ENCODE data around the gene PCP2. TPM values are rescaled to one million over a fixed set of nuclear protein-coding genes. Genes with fewer than 3 reads are reported as not detected.
A peak's percentile ranks its signal among the peaks of the same experiment; 100 is the strongest.

Gene PCP2
- total and polyA plus RNA-seq, 2 of the 8 experiments (the other 6 are each of a cell fraction or from before 2014, with no cell fraction given) = not detected

- no peak overlapping the region for H4K91ac ChIP-seq (replicated peaks; ENCODE audit: insufficient read length, low read length)
- H4K5ac ChIP-seq (ENCODE audit: insufficient read length, low read depth, low read length) = no peak overlapping the region
- H3K27ac ChIP-seq (ENCODE audit: low read depth, low read length) = no peak overlapping the region
- H3K18ac ChIP-seq (ENCODE audit: extremely low read depth, low read length) = no peak overlapping the region
- peak overlapping the region; percentile 86; a peak in 1 of 4 replicates for H3K4me2 ChIP-seq (ENCODE audit: insufficient read depth in 1 of 2, low read depth in 2 of 2, low read length in 2 of 2)
- H3K23me2 ChIP-seq (ENCODE audit: low read depth, low read length) = peaks cover 11% of the 10 kb centered on the region; the same call in 1 of the 2 replicates
- H2BK120ac ChIP-seq (replicated peaks; ENCODE audit: low read depth, low read length) = no peak overlapping the region
- H2AK5ac ChIP-seq (ENCODE audit: low read depth, low read length) = no peak overlapping the region
- FAIRE-seq = no peak
- peak overlapping the region in 1 of 4 experiments; percentile 18; a peak in 1 of 7 replicates for H3K9ac ChIP-seq (replicated peaks in 1 of 4; ENCODE audit: extremely low read depth in 1 of 4, low read depth in 3 of 4, low read length in 3 of 4)
- no peak overlapping the region for H3K23ac ChIP-seq (ENCODE audit: insufficient read length)
- H2BK20ac ChIP-seq (ENCODE audit: low read length) = no peak overlapping the region
- H4K8ac ChIP-seq (ENCODE audit: extremely low read depth, insufficient read depth, low read length) = no peak overlapping the region
- H2BK12ac ChIP-seq (ENCODE audit: low read depth, low read length) = no peak overlapping the region
- H3K79me1 ChIP-seq (ENCODE audit: low read depth, low read length) = peaks cover 7% of the 10 kb centered on the region
- peaks cover 0 to 28% of the 10 kb centered on the region in 2 experiments; a peak in 2 of 4 replicates for H3K79me2 ChIP-seq (ENCODE audit: control insufficient read depth in 1 of 2, insufficient read depth in 2 of 2, low read length in 2 of 2)
- H3K4me3 ChIP-seq (ENCODE audit: extremely low read depth in 1 of 4, insufficient read depth in 2 of 4, low read depth in 3 of 4, low read length in 4 of 4) = 0 out of 8 replicates have a peak overlapping the region, but pooled peaks of 2 of the 4 experiments have one; percentile 8 to 96
- CTCF ChIA-PET (ENCODE audit: partially characterized antibody) = interaction anchor here (0.5 to 5.0 kb wide), 8 partner anchors 25 to 234 kb away, joined by 3 to 27 read pairs (median 4); no protein-coding TSS in a partner anchor
- DNase-seq (ENCODE audit: low read depth in 1 of 2, low spot score in 2 of 2) = no peak
- H2AFZ ChIP-seq (ENCODE audit: low read length) = no peak overlapping the region
- peaks cover 8 to 17% of the 10 kb centered on the region in 2 experiments for H4K20me1 ChIP-seq (replicated peaks in 1 of 2; ENCODE audit: control insufficient read depth in 1 of 2, insufficient read depth in 2 of 2, low read length in 2 of 2)
- peaks cover 0 to 11% (median 5%) of the 10 kb centered on the region in 4 experiments; a peak in 5 of 7 replicates for H3K4me1 ChIP-seq (replicated peaks in 1 of 4; ENCODE audit: control insufficient read depth in 3 of 4, insufficient read depth in 4 of 4, low read length in 3 of 4)
- H3K56ac ChIP-seq (replicated peaks; ENCODE audit: insufficient read length, low read depth, low read length) = no peak overlapping the region
- no peaks in the 10 kb centered on the region for H3K27me3 ChIP-seq (replicated peaks in 1 of 4; ENCODE audit: control insufficient read depth in 3 of 4, extremely low read depth in 1 of 4, insufficient read depth in 3 of 4, low read length in 3 of 4)
- no peaks in the 10 kb centered on the region for H3K36me3 ChIP-seq (ENCODE audit: control insufficient read depth in 2 of 4, insufficient read depth in 4 of 4, low read length in 3 of 4)
- no peaks in the 10 kb centered on the region for H3K9me3 ChIP-seq (ENCODE audit: insufficient read depth in 2 of 2, low read depth in 1 of 2, low read length in 1 of 2)
- no peak overlapping the region for H2BK15ac ChIP-seq (ENCODE audit: low read length)
- 87% methylated on average over 9 of the region's 9 CpGs; no CpG with 5 or more reads in 1 of the 2 experiments for WGBS, 2 experiments (ENCODE audit: extremely low coverage in 1 of 2, insufficient coverage in 1 of 2, insufficient read length in 1 of 2, insufficient replicate concordance in 2 of 2, low coverage in 1 of 2, low lambda C conversion rate in 2 of 2, missing lambda C conversion rate in 1 of 2)
- no peak overlapping the region for H3K4ac ChIP-seq (replicated peaks; ENCODE audit: insufficient read length, low read depth, low read length)
- no peak overlapping the region for H3K14ac ChIP-seq (ENCODE audit: insufficient read length)
- H2BK5ac ChIP-seq (ENCODE audit: low read depth, low read length) = no peak overlapping the region
- POLR2A ChIA-PET (ENCODE audit: partially characterized antibody) = interaction anchor here (0.6 to 1.3 kb wide), 5 partner anchors 20 to 208 kb away, joined by 3 to 5 read pairs (median 3); partner anchors contain the start of gene MCOLN1
- TF ChIP-seq EGR1 (IDR thresholded peaks at IDR 0.05; ENCODE audit: borderline replicate concordance, low read depth, low read length) (no peak), TAF7 (optimal IDR thresholded peaks at IDR 0.05; ENCODE audit: borderline replicate concordance, low read depth, low read length) (no peak), SRF (IDR thresholded peaks at IDR 0.05; ENCODE audit: low read depth, low read length) (no peak), KDM4A (IDR thresholded peaks at IDR 0.05; ENCODE audit: low read depth, low read length, severe bottlenecking) (no peak), TAF1 (IDR thresholded peaks at IDR 0.05; ENCODE audit: low read depth, low read length) (no peak), RBBP5 (IDR thresholded peaks at IDR 0.05; ENCODE audit: borderline replicate concordance, low read depth, low read length) (no peak), JUND (IDR thresholded peaks at IDR 0.05; ENCODE audit: low read length) (no peak), ZNF274 (IDR thresholded peaks at IDR 0.05; ENCODE audit: borderline replicate concordance, extremely low read depth, low read length) (no peak), SUZ12 (IDR thresholded peaks at IDR 0.05; ENCODE audit: low read length) (no peak), TCF12 (IDR thresholded peaks at IDR 0.05; ENCODE audit: low read depth, low read length) (no peak), BRCA1 (IDR thresholded peaks at IDR 0.05; ENCODE audit: low read depth, low read length) (no peak), SP4 (IDR thresholded peaks at IDR 0.05; ENCODE audit: low read length) (no peak), TEAD4 (IDR thresholded peaks at IDR 0.05; ENCODE audit: low read depth, low read length) (no peak), CBX5 (IDR thresholded peaks at IDR 0.05; ENCODE audit: low read depth, low read length) (no peak), HDAC6 (IDR thresholded peaks at IDR 0.05; ENCODE audit: low read depth, low read length) (no peak)
Observed at GRCh38 chr19:7597689-7598088, 35.8 kb downstream of the PCP2 start.
